Rectal smooth muscle tissue (tissue), 1 donor: ENCODE measurements around the gene GPHA2.

ENCODE experiments used
- H3K27ac ChIP-seq: one replicate; pipeline ENCODE4 v1.7.0; 2013; ENCODE audit warnings: low read depth, low read length, inconsistent platforms
- H3K27me3 ChIP-seq: one replicate; pipeline ENCODE4 v1.7.0; 2013; ENCODE audit warnings: low read length; ENCODE audit not compliant: control insufficient read depth, insufficient read depth
- H3K36me3 ChIP-seq: one replicate; pipeline ENCODE4 v1.7.0; 2013; ENCODE audit warnings: low read length; ENCODE audit not compliant: control insufficient read depth, insufficient read depth
- H3K4me1 ChIP-seq: one replicate; pipeline ENCODE4 v1.7.0; 2013; ENCODE audit warnings: low read length; ENCODE audit not compliant: control insufficient read depth, insufficient read depth
- H3K4me3 ChIP-seq: one replicate; pipeline ENCODE4 v1.7.0; 2013; ENCODE audit warnings: low read length
- H3K9ac ChIP-seq: one replicate; pipeline ENCODE4 v1.7.0; 2013; ENCODE audit warnings: low read length

Gene GPHA2

DNA sequence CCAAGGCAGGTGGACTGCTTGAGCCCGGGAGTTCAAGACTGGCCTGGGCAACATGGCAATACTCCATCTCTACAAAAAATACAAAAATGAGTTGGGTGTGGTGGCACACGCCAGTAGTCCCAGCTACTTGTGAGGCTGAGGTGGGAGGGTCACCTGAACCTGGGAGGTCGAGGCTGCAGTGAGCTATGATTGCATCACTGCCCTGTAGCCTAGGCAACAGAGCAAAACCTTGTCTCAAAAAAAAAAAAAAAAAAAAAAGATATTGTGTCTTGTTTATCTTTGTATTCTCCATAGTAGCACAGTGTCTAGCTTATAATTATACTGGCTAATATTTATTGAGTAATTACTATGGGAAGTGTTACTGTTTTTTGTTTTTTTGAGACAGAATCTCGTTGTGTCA is 15.8 kb upstream of the GPHA2 start:
- Histone ChIP-seq H3K27ac (no peak overlapping the region), H3K4me1 (peaks cover 5% of the 10 kb centered on the region), H3K27me3 (no peaks in the 10 kb centered on the region), H3K36me3 (no peaks in the 10 kb centered on the region), H3K4me3 (no peak overlapping the region), H3K9ac (no peak overlapping the region)

GRCh38 chr11:64947208-64947814 is 11.6 kb upstream of the GPHA2 start:
- Histone ChIP-seq H3K27ac (no peak overlapping the region), H3K27me3 (no peaks in the 10 kb centered on the region), H3K9ac (no peak overlapping the region), H3K4me1 (no peaks in the 10 kb centered on the region), H3K36me3 (no peaks in the 10 kb centered on the region), H3K4me3 (no peak overlapping the region)

GRCh38 chr11:64936539-64936938 is 846 bp upstream of the GPHA2 start:
- no peaks in the 10 kb centered on the region for H3K27me3 ChIP-seq

GRCh38 chr11:64934682-64935358 is 873 bp downstream of the GPHA2 start:
- Histone ChIP-seq H3K9ac (no peak overlapping the region), H3K27me3 (no peaks in the 10 kb centered on the region), H3K27ac (no peak overlapping the region), H3K4me3 (no peak overlapping the region), H3K4me1 (no peaks in the 10 kb centered on the region), H3K36me3 (peaks cover 29% of the 10 kb centered on the region)

More at GRCh38 chr11:64936539-64936938, 846 bp upstream of the GPHA2 start:
- no peak overlapping the region for H3K9ac ChIP-seq
- H3K27ac ChIP-seq = no peak overlapping the region
- peaks cover 17% of the 10 kb centered on the region for H3K36me3 ChIP-seq
- no peaks in the 10 kb centered on the region for H3K4me1 ChIP-seq
- no peak overlapping the region for H3K4me3 ChIP-seq

DNA sequence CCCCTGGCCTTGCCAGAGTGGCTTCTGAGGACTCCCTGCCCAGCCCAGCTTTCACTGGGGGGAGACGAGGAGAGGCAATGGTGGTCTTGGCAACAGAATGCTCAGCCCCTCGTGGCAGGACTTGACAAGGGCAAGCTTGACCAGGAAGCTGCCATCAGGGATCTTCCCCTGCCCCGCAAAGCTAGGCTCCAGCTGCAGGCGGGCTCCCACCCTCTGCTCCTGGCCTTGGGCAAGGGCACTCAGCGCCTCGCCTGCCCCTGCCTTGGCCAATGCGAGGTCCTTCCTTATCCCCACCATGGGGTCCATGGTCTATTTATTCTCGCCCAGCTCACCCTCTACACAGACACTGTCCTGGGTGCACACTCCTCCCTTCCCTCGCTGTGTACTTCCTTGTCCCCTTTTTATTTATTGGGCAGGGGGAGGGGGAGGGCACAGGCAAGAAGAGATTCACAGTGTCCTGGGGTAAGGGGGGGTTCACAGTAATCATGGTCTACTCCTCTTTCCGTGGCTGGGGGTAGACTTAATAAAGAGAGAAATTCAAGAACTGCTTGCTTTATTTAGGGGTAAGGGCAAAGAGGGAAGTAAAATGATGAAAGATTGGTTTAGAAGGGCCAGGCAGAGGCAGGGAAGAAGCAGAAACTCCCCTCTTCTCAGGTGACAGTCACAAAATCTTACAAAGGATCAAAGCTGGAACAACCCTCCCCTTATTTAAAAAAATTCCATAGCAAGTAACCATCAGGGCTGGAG is 1.6 kb downstream of the GPHA2 start:
- no peak overlapping the region for H3K9ac ChIP-seq
- no peaks in the 10 kb centered on the region for H3K27me3 ChIP-seq
- H3K4me1 ChIP-seq = no peaks in the 10 kb centered on the region
- H3K4me3 ChIP-seq = no peak overlapping the region
- no peak overlapping the region for H3K27ac ChIP-seq
- peaks cover 29% of the 10 kb centered on the region for H3K36me3 ChIP-seq

GRCh38 chr11:64933213-64933934 is 2.3 kb downstream of the GPHA2 start:
- H3K36me3 ChIP-seq = peaks cover 29% of the 10 kb centered on the region

DNA sequence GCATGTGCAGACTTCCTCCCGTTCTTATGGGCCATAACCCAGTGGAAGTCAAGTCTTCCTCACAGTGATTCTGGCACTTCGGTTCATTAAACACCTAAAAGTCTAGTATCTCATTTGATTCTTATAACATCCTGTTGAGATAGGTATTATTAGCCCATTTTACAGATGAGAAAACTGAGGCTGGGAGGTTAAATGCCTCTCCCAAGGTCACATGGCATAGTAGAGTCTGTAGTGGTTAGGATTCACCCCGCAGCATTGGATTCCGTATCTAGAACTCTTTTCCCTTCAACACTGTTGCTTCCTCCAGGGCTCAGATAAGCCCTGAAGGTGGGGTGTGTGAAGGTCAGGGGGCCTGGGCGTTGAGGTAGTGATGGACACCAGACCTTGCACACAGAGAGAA is 3.4 kb downstream of the GPHA2 start:
- Histone ChIP-seq H3K27me3 (no peaks in the 10 kb centered on the region), H3K4me1 (no peaks in the 10 kb centered on the region), H3K27ac (no peak overlapping the region), H3K36me3 (peaks cover 33% of the 10 kb centered on the region), H3K9ac (no peak overlapping the region), H3K4me3 (no peak overlapping the region)

More at GRCh38 chr11:64933213-64933934, 2.3 kb downstream of the GPHA2 start:
- Histone ChIP-seq H3K9ac (no peak overlapping the region), H3K4me3 (no peak overlapping the region), H3K4me1 (no peaks in the 10 kb centered on the region), H3K27me3 (no peaks in the 10 kb centered on the region), H3K27ac (no peak overlapping the region)

DNA sequence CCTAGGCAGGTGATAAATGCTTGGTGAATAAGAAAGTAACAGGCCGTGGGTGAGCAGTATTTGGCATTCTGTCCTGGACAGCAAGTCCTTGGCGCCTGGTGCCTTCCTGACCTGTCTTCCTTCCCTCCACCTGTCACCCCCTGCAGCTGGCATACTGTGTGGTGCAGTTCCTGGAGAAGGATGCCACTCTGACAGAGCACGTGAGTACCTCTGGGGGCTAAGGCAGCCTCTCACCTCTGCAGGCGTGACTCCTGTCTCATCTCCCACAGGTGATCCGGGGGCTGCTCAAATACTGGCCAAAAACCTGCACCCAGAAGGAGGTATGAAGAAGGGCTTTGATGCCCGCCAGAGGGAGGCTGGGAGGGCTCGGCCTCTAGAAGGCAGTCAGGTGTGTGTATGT is 4.4 kb downstream of the GPHA2 start:
- Histone ChIP-seq H3K4me1 (no peaks in the 10 kb centered on the region), H3K36me3 (peaks cover 33% of the 10 kb centered on the region), H3K27me3 (no peaks in the 10 kb centered on the region), H3K9ac (no peak overlapping the region), H3K4me3 (no peak overlapping the region), H3K27ac (no peak overlapping the region)

- peaks cover 2% of the 10 kb centered on the region for H3K4me1 ChIP-seq
- no peak overlapping the region for H3K9ac ChIP-seq
- no peak overlapping the region for H3K4me3 ChIP-seq
- peaks cover 33% of the 10 kb centered on the region for H3K36me3 ChIP-seq
- H3K27me3 ChIP-seq = no peaks in the 10 kb centered on the region
- H3K27ac ChIP-seq = no peak overlapping the region
Observed at GRCh38 chr11:64930340-64930739, 5.4 kb downstream of the GPHA2 start.

GRCh38 chr11:64929625-64930024 is 6.1 kb downstream of the GPHA2 start:
- H3K27ac ChIP-seq = no peak overlapping the region
- H3K4me3 ChIP-seq = no peak overlapping the region
- peaks cover 33% of the 10 kb centered on the region for H3K36me3 ChIP-seq
- H3K27me3 ChIP-seq = no peaks in the 10 kb centered on the region
- peaks cover 3% of the 10 kb centered on the region for H3K4me1 ChIP-seq
- no peak overlapping the region for H3K9ac ChIP-seq

- Histone ChIP-seq H3K4me3 (no peak overlapping the region), H3K4me1 (peaks cover 3% of the 10 kb centered on the region), H3K27ac (no peak overlapping the region), H3K9ac (no peak overlapping the region), H3K36me3 (peaks cover 32% of the 10 kb centered on the region), H3K27me3 (no peaks in the 10 kb centered on the region)
Observed at GRCh38 chr11:64928957-64929356, 6.7 kb downstream of the GPHA2 start.

DNA sequence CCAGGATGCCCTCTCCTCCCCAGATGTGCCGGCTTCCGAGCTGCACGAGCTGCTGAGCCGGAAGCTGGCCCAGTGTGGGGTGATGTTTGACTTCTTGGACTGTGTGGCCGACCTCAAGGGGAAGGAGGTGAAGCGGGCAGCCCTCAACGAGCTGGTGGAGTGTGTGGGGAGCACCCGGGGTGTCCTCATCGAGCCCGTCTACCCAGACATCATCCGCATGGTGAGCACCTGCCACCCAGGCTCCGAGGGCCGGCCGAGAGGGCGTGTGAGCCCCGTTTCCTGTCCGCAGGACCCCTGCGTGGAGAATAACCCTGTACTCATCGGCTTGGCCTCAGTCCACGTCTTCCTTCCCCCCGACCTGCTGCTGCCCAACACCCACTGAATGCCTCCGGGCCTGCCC is 9.0 kb downstream of the GPHA2 start:
- H3K4me1 ChIP-seq = peaks cover 6% of the 10 kb centered on the region
- H3K36me3 ChIP-seq = peaks cover 17% of the 10 kb centered on the region
- H3K4me3 ChIP-seq = no peak overlapping the region
- no peaks in the 10 kb centered on the region for H3K27me3 ChIP-seq
- no peak overlapping the region for H3K9ac ChIP-seq
- no peak overlapping the region for H3K27ac ChIP-seq
